ENCODE data around the gene MTCL1.

The MTCL1 gene

GRCh38 chr18:8812631-8813030 is 107.3 kb downstream of the MTCL1 start:
- no peak overlapping the region for H3K27ac Mint-ChIP-seq
- no peaks in the 10 kb centered on the region for H3K9me3 Mint-ChIP-seq
- peaks cover under 1% of the 10 kb centered on the region for H3K27me3 Mint-ChIP-seq (ENCODE audit: low read depth)
- TF ChIP-seq, protein P1, sequence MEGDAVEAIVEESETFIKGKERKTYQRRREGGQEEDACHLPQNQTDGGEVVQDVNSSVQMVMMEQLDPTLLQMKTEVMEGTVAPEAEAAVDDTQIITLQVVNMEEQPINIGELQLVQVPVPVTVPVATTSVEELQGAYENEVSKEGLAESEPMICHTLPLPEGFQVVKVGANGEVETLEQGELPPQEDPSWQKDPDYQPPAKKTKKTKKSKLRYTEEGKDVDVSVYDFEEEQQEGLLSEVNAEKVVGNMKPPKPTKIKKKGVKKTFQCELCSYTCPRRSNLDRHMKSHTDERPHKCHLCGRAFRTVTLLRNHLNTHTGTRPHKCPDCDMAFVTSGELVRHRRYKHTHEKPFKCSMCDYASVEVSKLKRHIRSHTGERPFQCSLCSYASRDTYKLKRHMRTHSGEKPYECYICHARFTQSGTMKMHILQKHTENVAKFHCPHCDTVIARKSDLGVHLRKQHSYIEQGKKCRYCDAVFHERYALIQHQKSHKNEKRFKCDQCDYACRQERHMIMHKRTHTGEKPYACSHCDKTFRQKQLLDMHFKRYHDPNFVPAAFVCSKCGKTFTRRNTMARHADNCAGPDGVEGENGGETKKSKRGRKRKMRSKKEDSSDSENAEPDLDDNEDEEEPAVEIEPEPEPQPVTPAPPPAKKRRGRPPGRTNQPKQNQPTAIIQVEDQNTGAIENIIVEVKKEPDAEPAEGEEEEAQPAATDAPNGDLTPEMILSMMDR (IDR thresholded peaks at IDR 0.05; ENCODE audit: unreplicated experiment in 3 of 3): no peak
- H3K4me1 Mint-ChIP-seq: peaks cover 14% of the 10 kb centered on the region
- H3K36me3 Mint-ChIP-seq (ENCODE audit: low read depth): peaks cover 3% of the 10 kb centered on the region
- H3K4me3 Mint-ChIP-seq: no peak overlapping the region

DNA sequence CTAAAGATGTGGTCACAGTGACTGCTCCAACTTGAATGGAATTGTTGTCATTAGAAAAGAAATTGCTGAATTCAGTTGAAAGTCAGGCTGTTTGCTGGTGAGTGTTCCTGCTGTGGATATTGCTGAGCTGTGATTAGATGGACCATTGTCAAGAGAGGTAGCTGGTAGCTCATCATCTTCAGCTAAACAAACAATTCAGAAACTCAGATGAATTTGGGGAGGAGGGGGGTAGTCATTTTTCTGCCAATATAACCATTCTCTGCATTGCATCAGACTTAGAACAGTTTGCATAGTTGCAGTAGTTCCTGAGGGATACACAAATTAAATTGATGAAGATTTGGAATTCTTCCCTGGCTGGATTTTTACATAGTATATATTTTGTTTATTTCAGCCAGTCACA is 108.3 kb downstream of the MTCL1 start:
- H3K4me3 Mint-ChIP-seq: no peak overlapping the region
- H3K27ac Mint-ChIP-seq: peak overlapping the region in 1 of 3 experiments; percentile 6
- no peaks in the 10 kb centered on the region for H3K9me3 Mint-ChIP-seq
- H3K4me1 Mint-ChIP-seq: peaks cover 14% of the 10 kb centered on the region
- H3K27me3 Mint-ChIP-seq (ENCODE audit: low read depth): no peaks in the 10 kb centered on the region
- TF ChIP-seq, protein P1 (IDR thresholded peaks at IDR 0.05; ENCODE audit: unreplicated experiment in 3 of 3): no peak
- peaks cover 3% of the 10 kb centered on the region for H3K36me3 Mint-ChIP-seq (ENCODE audit: low read depth)

GRCh38 chr18:8814206-8814605 is 108.8 kb downstream of the MTCL1 start:
- Mint-ChIP-seq H3K9me3 (no peaks in the 10 kb centered on the region), H3K27me3 (ENCODE audit: low read depth) (peaks cover 4% of the 10 kb centered on the region), H3K36me3 (ENCODE audit: low read depth) (peaks cover 3% of the 10 kb centered on the region), H3K4me1 (peaks cover 14% of the 10 kb centered on the region), H3K27ac (peak overlapping the region in 1 of 3 experiments; percentile 6), H3K4me3 (no peak overlapping the region)
- TF ChIP-seq, protein P1 (IDR thresholded peaks at IDR 0.05; ENCODE audit: unreplicated experiment in 3 of 3): no peak

DNA sequence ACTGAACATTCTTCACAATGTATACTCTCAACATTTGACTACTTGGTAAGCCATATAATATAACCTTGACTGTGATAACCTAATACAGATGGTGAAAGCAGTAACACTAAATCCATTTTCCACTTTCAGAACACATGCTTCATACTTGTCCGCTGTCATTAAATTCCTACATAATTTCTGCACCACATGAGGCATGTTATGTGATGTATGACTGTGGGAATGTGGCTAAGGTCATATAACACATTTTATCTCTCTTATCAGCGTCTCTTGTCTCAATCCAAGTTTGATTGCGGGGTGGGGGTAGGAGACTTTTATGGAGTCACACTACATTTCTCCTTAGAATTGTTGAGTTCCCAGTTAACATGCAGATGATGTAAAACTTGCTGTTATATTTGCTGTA is 110.9 kb downstream of the MTCL1 start:
- H3K27ac Mint-ChIP-seq: peak overlapping the region in 2 of 3 experiments; percentile 18 to 22
- H3K27me3 Mint-ChIP-seq (ENCODE audit: low read depth): peaks cover 12% of the 10 kb centered on the region
- H3K9me3 Mint-ChIP-seq: no peaks in the 10 kb centered on the region
- peaks cover 14% of the 10 kb centered on the region for H3K4me1 Mint-ChIP-seq
- H3K36me3 Mint-ChIP-seq (ENCODE audit: low read depth): peaks cover 5% of the 10 kb centered on the region
- TF ChIP-seq, protein P1 (IDR thresholded peaks at IDR 0.05; ENCODE audit: unreplicated experiment in 3 of 3): no peak
- no peak overlapping the region for H3K4me3 Mint-ChIP-seq

DNA sequence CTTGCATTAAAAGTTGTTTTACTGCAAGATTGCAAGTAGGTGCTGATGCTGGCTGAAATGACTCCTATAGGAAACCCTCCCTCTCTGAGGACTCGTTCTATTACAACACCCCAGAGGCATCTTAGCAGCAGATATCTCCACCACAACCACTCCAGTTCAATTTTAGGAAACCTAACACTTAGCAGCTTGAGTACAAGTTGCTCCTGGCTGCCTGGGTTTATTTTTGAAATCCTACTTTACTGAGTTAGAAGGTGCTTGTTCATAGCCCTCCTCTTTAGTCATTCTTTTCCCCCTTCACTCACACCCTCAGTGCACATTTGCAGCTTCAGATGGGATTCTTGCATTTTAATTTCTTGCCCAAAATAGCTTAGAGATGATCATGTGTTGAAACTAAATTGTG is 111.5 kb downstream of the MTCL1 start:
- Mint-ChIP-seq H3K4me3 (no peak overlapping the region), H3K36me3 (ENCODE audit: low read depth) (peaks cover 5% of the 10 kb centered on the region), H3K27ac (peak overlapping the region in 1 of 3 experiments; percentile 18), H3K4me1 (peaks cover 16% of the 10 kb centered on the region), H3K27me3 (ENCODE audit: low read depth) (peaks cover 12% of the 10 kb centered on the region), H3K9me3 (no peaks in the 10 kb centered on the region)
- TF ChIP-seq, protein P1 (IDR thresholded peaks at IDR 0.05; ENCODE audit: unreplicated experiment in 3 of 3): no peak

DNA sequence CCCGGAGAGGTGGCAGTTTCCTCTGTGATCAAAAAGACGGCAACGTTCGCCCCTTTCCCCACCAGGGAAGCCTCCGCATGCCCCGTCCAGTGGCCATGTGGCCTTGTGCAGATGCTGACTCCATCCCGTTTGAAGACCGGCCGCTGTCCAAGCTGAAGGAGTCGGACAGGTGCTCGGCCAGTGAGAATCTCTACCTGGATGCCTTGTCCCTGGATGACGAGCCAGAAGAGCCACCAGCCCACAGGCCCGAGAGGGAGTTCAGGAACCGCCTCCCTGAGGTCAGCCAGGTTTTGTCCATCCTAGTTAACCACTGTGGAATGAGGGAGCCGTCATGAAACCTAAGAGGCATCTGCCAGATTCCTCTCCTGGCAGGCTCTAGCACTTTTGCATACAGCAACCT is 113.6 kb downstream of the MTCL1 start:
- H3K4me3 Mint-ChIP-seq: no peak overlapping the region

More for the DNA sequence above, 113.6 kb downstream of the MTCL1 start:
- TF ChIP-seq, protein P1 (IDR thresholded peaks at IDR 0.05; ENCODE audit: unreplicated experiment in 3 of 3): no peak
- no peak overlapping the region for H3K27ac Mint-ChIP-seq
- H3K36me3 Mint-ChIP-seq (ENCODE audit: low read depth): peaks cover 5% of the 10 kb centered on the region
- H3K27me3 Mint-ChIP-seq (ENCODE audit: low read depth): peaks cover 12% of the 10 kb centered on the region
- peaks cover 19% of the 10 kb centered on the region for H3K4me1 Mint-ChIP-seq
- H3K9me3 Mint-ChIP-seq: no peaks in the 10 kb centered on the region
